Cerebellar nuclear complex (tissue), 1 donor: Measurements from ENCODE around the gene SPIRE2.
"Not testable (repeated sequence)": the region's sequence is repeated elsewhere in the genome, so short reads cannot be mapped to it uniquely, and the experiment has no call there.

ENCODE experiments used
- DNase-seq, 2 experiments: peaks; one replicate each; lab custom pipeline; 2025; lab: John Stamatoyannopoulos, UW

SPIRE2 gene

GRCh38 chr16:89913408-89914387, 85.4 kb downstream of the SPIRE2 start:
- DNase-seq = no peak

GRCh38 chr16:89914642-89915285, 86.5 kb downstream of the SPIRE2 start:
- DNase-seq = not testable (repeated sequence)

GRCh38 chr16:89915303-89916232, 87.3 kb downstream of the SPIRE2 start:
- peak in 1 of 2 experiments; percentile 59 for DNase-seq

GRCh38 chr16:89917773-89918452, 89.6 kb downstream of the SPIRE2 start:
- no peak for DNase-seq

GRCh38 chr16:89918453-89919347, 90.4 kb downstream of the SPIRE2 start, which contains the start of gene MC1R:
Gene MC1R (plus strand): TSS chr16:89918862. CDS start chr16:89919259, 397 bp downstream.
- DNase-seq = no peak

GRCh38 chr16:89919535-89920406, 91.5 kb downstream of the SPIRE2 start:
- DNase-seq = no peak

GRCh38 chr16:89920723-89921122, 92.4 kb downstream of the SPIRE2 start:
- no peak for DNase-seq
